ENCODE results near the gene MPRIP. TPM values are rescaled to one million over a fixed set of nuclear protein-coding genes. Genes with fewer than 3 reads are reported as not detected.
A peak's percentile ranks its signal among the peaks of the same experiment; 100 is the strongest.

The MPRIP gene
- total RNA-seq, 1 experiment from 2014 or later, result 199 TPM

- no peaks in the 10 kb centered on the region for H3K36me3 ChIP-seq
- no peaks in the 10 kb centered on the region for H3K27me3 ChIP-seq (replicated peaks)
- H3K4me1 ChIP-seq (replicated peaks), result peaks cover 44% of the 10 kb centered on the region
- no peaks in the 10 kb centered on the region for H3K9me3 ChIP-seq (replicated peaks)
- no peak for DNase-seq (ENCODE audit: low read depth in 1 of 2, low spot score in 2 of 2)
- H3K4me3 ChIP-seq, result no peak overlapping the region
- H3K27ac ChIP-seq, result peak overlapping the region; percentile 98; the same call in 1 of the 2 replicates
These were observed 22.9 kb upstream of the MPRIP start for GRCh38 chr17:17019430-17019762.

GRCh38 chr17:17019891-17020456 is 22.3 kb upstream of the MPRIP start:
- no peaks in the 10 kb centered on the region for H3K27me3 ChIP-seq (replicated peaks)
- H3K36me3 ChIP-seq, result no peaks in the 10 kb centered on the region
- H3K4me3 ChIP-seq, result no peak overlapping the region
- peaks cover 43% of the 10 kb centered on the region for H3K4me1 ChIP-seq (replicated peaks)
- H3K9me3 ChIP-seq (replicated peaks), result no peaks in the 10 kb centered on the region
- peak overlapping the region; percentile 98 for H3K27ac ChIP-seq
- no peak for DNase-seq (ENCODE audit: low read depth in 1 of 2, low spot score in 2 of 2)

GRCh38 chr17:17020821-17021193 is 21.4 kb upstream of the MPRIP start:
- H3K27me3 ChIP-seq (replicated peaks), result no peaks in the 10 kb centered on the region
- H3K27ac ChIP-seq, result peak overlapping the region; percentile 98
- no peak overlapping the region for H3K4me3 ChIP-seq
- no peaks in the 10 kb centered on the region for H3K9me3 ChIP-seq (replicated peaks)
- no peaks in the 10 kb centered on the region for H3K36me3 ChIP-seq
- H3K4me1 ChIP-seq (replicated peaks), result peaks cover 47% of the 10 kb centered on the region
- no peak for DNase-seq (ENCODE audit: low read depth in 1 of 2, low spot score in 2 of 2)

- peak overlapping the region; percentile 98 for H3K27ac ChIP-seq
- H3K27me3 ChIP-seq (replicated peaks), result no peaks in the 10 kb centered on the region
- no peaks in the 10 kb centered on the region for H3K9me3 ChIP-seq (replicated peaks)
- no peaks in the 10 kb centered on the region for H3K36me3 ChIP-seq
- H3K4me1 ChIP-seq (replicated peaks), result peaks cover 47% of the 10 kb centered on the region
- H3K4me3 ChIP-seq, result no peak overlapping the region
- peak; percentile 93 to 96 for DNase-seq (ENCODE audit: low read depth in 1 of 2, low spot score in 2 of 2)
These were observed 20.9 kb upstream of the MPRIP start for GRCh38 chr17:17021194-17021863.

GRCh38 chr17:17022011-17022410 is 20.2 kb upstream of the MPRIP start:
- DNase-seq (ENCODE audit: low read depth in 1 of 2, low spot score in 2 of 2), result no peak
- H3K36me3 ChIP-seq, result no peaks in the 10 kb centered on the region
- H3K4me1 ChIP-seq (replicated peaks), result peaks cover 47% of the 10 kb centered on the region
- H3K27ac ChIP-seq, result peak overlapping the region; percentile 98
- H3K4me3 ChIP-seq, result no peak overlapping the region
- H3K27me3 ChIP-seq (replicated peaks), result no peaks in the 10 kb centered on the region
- H3K9me3 ChIP-seq (replicated peaks), result no peaks in the 10 kb centered on the region

- Histone ChIP-seq H3K27ac (peak overlapping the region; percentile 98), H3K27me3 (replicated peaks) (no peaks in the 10 kb centered on the region), H3K4me1 (replicated peaks) (peaks cover 52% of the 10 kb centered on the region), H3K4me3 (no peak overlapping the region), H3K9me3 (replicated peaks) (no peaks in the 10 kb centered on the region), H3K36me3 (no peaks in the 10 kb centered on the region)
- no peak for DNase-seq (ENCODE audit: low read depth in 1 of 2, low spot score in 2 of 2)
These were observed 19.8 kb upstream of the MPRIP start for GRCh38 chr17:17022456-17022855.

GRCh38 chr17:17024778-17025300 is 17.4 kb upstream of the MPRIP start:
- Histone ChIP-seq H3K4me3 (no peak overlapping the region), H3K27me3 (replicated peaks) (no peaks in the 10 kb centered on the region), H3K4me1 (replicated peaks) (peaks cover 72% of the 10 kb centered on the region), H3K9me3 (replicated peaks) (no peaks in the 10 kb centered on the region), H3K27ac (no peak overlapping the region), H3K36me3 (no peaks in the 10 kb centered on the region)
- no peak for DNase-seq (ENCODE audit: low read depth in 1 of 2, low spot score in 2 of 2)

GRCh38 chr17:17025621-17026020 is 16.6 kb upstream of the MPRIP start:
- no peak for DNase-seq (ENCODE audit: low read depth in 1 of 2, low spot score in 2 of 2)
- H3K4me3 ChIP-seq, result no peak overlapping the region
- no peaks in the 10 kb centered on the region for H3K36me3 ChIP-seq
- no peaks in the 10 kb centered on the region for H3K9me3 ChIP-seq (replicated peaks)
- H3K27me3 ChIP-seq (replicated peaks), result no peaks in the 10 kb centered on the region
- H3K27ac ChIP-seq, result no peak overlapping the region
- peaks cover 72% of the 10 kb centered on the region for H3K4me1 ChIP-seq (replicated peaks)

GRCh38 chr17:17026163-17026562 is 16.1 kb upstream of the MPRIP start:
- Histone ChIP-seq H3K27me3 (replicated peaks) (no peaks in the 10 kb centered on the region), H3K4me3 (no peak overlapping the region), H3K4me1 (replicated peaks) (peaks cover 72% of the 10 kb centered on the region), H3K27ac (no peak overlapping the region), H3K36me3 (no peaks in the 10 kb centered on the region), H3K9me3 (replicated peaks) (no peaks in the 10 kb centered on the region)
- no peak for DNase-seq (ENCODE audit: low read depth in 1 of 2, low spot score in 2 of 2)

GRCh38 chr17:17027442-17028058 is 14.7 kb upstream of the MPRIP start:
- no peak overlapping the region for H3K4me3 ChIP-seq
- peak overlapping the region; percentile 71 for H3K27ac ChIP-seq
- no peaks in the 10 kb centered on the region for H3K36me3 ChIP-seq
- no peak for DNase-seq (ENCODE audit: low read depth in 1 of 2, low spot score in 2 of 2)
- peaks cover 72% of the 10 kb centered on the region for H3K4me1 ChIP-seq (replicated peaks)
- no peaks in the 10 kb centered on the region for H3K27me3 ChIP-seq (replicated peaks)
- H3K9me3 ChIP-seq (replicated peaks), result no peaks in the 10 kb centered on the region

GRCh38 chr17:17028059-17028877 is 14.0 kb upstream of the MPRIP start:
- peak; percentile 91 to 99 for DNase-seq (ENCODE audit: low read depth in 1 of 2, low spot score in 2 of 2)
- H3K27me3 ChIP-seq (replicated peaks), result no peaks in the 10 kb centered on the region
- no peak overlapping the region for H3K4me3 ChIP-seq
- no peaks in the 10 kb centered on the region for H3K36me3 ChIP-seq
- peaks cover 71% of the 10 kb centered on the region for H3K4me1 ChIP-seq (replicated peaks)
- H3K27ac ChIP-seq, result peak overlapping the region; percentile 71
- H3K9me3 ChIP-seq (replicated peaks), result no peaks in the 10 kb centered on the region

GRCh38 chr17:17028878-17029535 is 13.2 kb upstream of the MPRIP start:
- Histone ChIP-seq H3K27me3 (replicated peaks) (no peaks in the 10 kb centered on the region), H3K36me3 (no peaks in the 10 kb centered on the region), H3K4me1 (replicated peaks) (peaks cover 79% of the 10 kb centered on the region), H3K27ac (peak overlapping the region; percentile 71), H3K4me3 (no peak overlapping the region), H3K9me3 (replicated peaks) (no peaks in the 10 kb centered on the region)
- no peak for DNase-seq (ENCODE audit: low read depth in 1 of 2, low spot score in 2 of 2)

- Histone ChIP-seq H3K27ac (no peak overlapping the region), H3K27me3 (replicated peaks) (no peaks in the 10 kb centered on the region), H3K4me3 (no peak overlapping the region), H3K9me3 (replicated peaks) (no peaks in the 10 kb centered on the region), H3K36me3 (no peaks in the 10 kb centered on the region), H3K4me1 (replicated peaks) (peaks cover 85% of the 10 kb centered on the region)
- DNase-seq (ENCODE audit: low read depth in 1 of 2, low spot score in 2 of 2), result no peak
These were observed 12.3 kb upstream of the MPRIP start for GRCh38 chr17:17029938-17030337.

Data from SJSA1 (cell line).